Lower leg skin (tissue), 4 donors: ENCODE results near the gene CGAS. TPM values are rescaled to one million over a fixed set of nuclear protein-coding genes. Genes with fewer than 3 reads are reported as not detected.

Experiments used
- DNase-seq, 2 donors: peaks; one replicate each; pipeline ENCODE4 v3.0.0-alpha.2; 2019; ENCODE audit warnings: low spot score in 2 of 2
- H3K4me3 ChIP-seq: fragments of 200-600 bp; sonication (generic); 2 replicates; pipeline ENCODE4 v1.5.1; 2017; ENCODE audit warnings: mild to moderate bottlenecking, low read depth; ENCODE audit not compliant: poor library complexity, severe bottlenecking
- POLR2A ChIP-seq, 2 donors: fragments of 450-650 bp; IDR thresholded peaks; one replicate each; pipeline ENCODE4 v1.6.1; 2016 to 2017; ENCODE audit warnings: antibody characterized with exemption in 2 of 2, mild to moderate bottlenecking in 1 of 2, moderate library complexity in 1 of 2
- WGBS, 2 donors: methylation state at CpG; one replicate each; pipeline ENCODE4 v1.1.5; 2018; 5-methylcytosine and 5-hydroxymethylcytosine counted together
- intact Hi-C: fragments of 100-400 bp; cut with DNase I; formaldehyde crosslinking; loops from one replicate; pipeline ENCODE4 v1.15.0; 2023; ENCODE audit warnings: low total_unique reads
- total RNA-seq, 4 donors: library from RNA; depleted of rRNA; stranded (reverse); fragments of >200 nt; gene quantifications; one replicate each; pipeline ENCODE4 v1.1.0, GENCODE V29; 2016
- TF ChIP-seq, protein P1 (sequence below), 3 donors: fragments of 450-650 bp; IDR thresholded peaks; one replicate each; pipeline ENCODE4 v1.5.1; 2016; ENCODE audit warnings: antibody characterized with exemption in 3 of 3, mild to moderate bottlenecking in 3 of 3, moderate library complexity in 2 of 3

CGAS gene
- total RNA-seq, 4 donors from 2014 or later, result 0.83 to 2.2 (median 1.6) TPM

DNA sequence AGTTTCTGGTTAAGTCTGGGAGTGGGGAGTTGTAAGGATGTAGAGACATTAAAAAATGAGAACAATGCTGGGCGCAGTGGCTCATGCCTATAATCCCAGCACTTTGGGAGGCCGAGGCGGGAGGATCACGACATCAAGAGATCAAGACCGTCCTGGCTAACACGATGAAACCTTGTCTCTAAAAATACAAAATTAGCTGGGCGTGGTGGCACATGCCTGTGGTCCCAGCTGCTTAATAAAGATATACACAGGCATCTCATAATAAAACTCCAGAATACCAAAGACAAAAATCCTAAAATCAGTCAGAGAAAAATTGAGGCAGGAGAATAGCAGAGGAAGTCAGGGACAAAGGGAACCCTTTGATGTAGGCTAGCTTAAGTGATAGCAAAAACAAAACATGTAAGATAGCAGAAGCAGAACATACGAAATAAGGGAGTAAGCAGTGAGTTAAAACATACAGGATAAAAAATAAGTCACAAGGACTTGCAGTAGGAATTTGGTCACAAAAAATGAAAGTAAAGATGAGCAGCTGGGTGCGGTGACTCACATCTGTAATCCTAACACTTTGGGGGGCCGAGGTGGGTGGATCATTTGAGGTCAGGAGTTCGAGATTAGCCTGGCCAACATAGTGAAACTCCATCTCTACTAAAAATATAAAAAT is 33.9 kb downstream of the CGAS start:
- no peak for DNase-seq
- TF ChIP-seq, protein P1, sequence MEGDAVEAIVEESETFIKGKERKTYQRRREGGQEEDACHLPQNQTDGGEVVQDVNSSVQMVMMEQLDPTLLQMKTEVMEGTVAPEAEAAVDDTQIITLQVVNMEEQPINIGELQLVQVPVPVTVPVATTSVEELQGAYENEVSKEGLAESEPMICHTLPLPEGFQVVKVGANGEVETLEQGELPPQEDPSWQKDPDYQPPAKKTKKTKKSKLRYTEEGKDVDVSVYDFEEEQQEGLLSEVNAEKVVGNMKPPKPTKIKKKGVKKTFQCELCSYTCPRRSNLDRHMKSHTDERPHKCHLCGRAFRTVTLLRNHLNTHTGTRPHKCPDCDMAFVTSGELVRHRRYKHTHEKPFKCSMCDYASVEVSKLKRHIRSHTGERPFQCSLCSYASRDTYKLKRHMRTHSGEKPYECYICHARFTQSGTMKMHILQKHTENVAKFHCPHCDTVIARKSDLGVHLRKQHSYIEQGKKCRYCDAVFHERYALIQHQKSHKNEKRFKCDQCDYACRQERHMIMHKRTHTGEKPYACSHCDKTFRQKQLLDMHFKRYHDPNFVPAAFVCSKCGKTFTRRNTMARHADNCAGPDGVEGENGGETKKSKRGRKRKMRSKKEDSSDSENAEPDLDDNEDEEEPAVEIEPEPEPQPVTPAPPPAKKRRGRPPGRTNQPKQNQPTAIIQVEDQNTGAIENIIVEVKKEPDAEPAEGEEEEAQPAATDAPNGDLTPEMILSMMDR (IDR thresholded peaks at IDR 0.05), result no peak
- TF ChIP-seq POLR2A (IDR thresholded peaks at IDR 0.05), result no peak
- WGBS, 2 donors, result 84 to 87% methylated on average over 11 of the region's 11 CpGs
- no peak overlapping the region for H3K4me3 ChIP-seq
- intact Hi-C loops, result no loop called here

GRCh38 chr6:73413102-73413501 is 39.0 kb downstream of the CGAS start:
- 82 to 83% methylated on average over 3 of the region's 3 CpGs for WGBS, 2 donors
- H3K4me3 ChIP-seq, result no peak overlapping the region
- TF ChIP-seq, protein P1 (IDR thresholded peaks at IDR 0.05), result no peak
- no peak for TF ChIP-seq POLR2A (IDR thresholded peaks at IDR 0.05)
- intact Hi-C loops, result no loop called here
- DNase-seq, result no peak

- no peak overlapping the region for H3K4me3 ChIP-seq
- no peak for DNase-seq
- WGBS, 2 donors, result 97 to 100% methylated on average over 1 of the region's 1 CpG
- intact Hi-C loops, result no loop called here
- TF ChIP-seq POLR2A (IDR thresholded peaks at IDR 0.05), result no peak
- TF ChIP-seq, protein P1 (IDR thresholded peaks at IDR 0.05), result no peak
Measured at GRCh38 chr6:73409395-73409794, 42.7 kb downstream of the CGAS start.

GRCh38 chr6:73400656-73401055 is 51.4 kb downstream of the CGAS start:
- TF ChIP-seq, protein P1 (IDR thresholded peaks at IDR 0.05), result no peak
- TF ChIP-seq POLR2A (IDR thresholded peaks at IDR 0.05), result no peak
- H3K4me3 ChIP-seq, result no peak overlapping the region
- no peak for DNase-seq
- intact Hi-C loops, result no loop called here

DNA sequence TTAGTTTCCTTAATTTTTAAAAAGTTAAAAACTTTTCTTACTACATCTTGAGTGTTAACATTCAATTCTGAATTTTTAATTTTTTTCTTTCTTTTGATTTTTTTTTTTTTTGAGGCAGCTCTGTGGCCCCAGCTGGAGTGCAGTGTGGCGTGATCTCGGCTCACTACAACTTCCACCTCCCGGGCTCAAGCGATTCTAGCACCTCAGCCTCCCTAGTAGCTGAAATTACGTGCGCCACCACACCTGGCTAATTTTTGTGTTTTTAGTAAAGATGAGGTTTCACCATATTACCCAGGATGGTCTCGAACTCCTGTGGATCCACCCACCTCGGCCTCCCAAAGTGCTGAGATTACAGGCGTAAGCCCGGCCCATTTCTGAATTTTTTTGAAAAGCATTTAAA is 56.2 kb downstream of the CGAS start:
- no peak for TF ChIP-seq POLR2A (IDR thresholded peaks at IDR 0.05)
- TF ChIP-seq, protein P1 (IDR thresholded peaks at IDR 0.05), result no peak

More for the DNA sequence above, 56.2 kb downstream of the CGAS start:
- DNase-seq, result no peak
- 95 to 99% methylated on average over 10 of the region's 10 CpGs for WGBS, 2 donors
- H3K4me3 ChIP-seq, result no peak overlapping the region
- intact Hi-C loops, result no loop called here
